Liver (tissue), 9 donors: ENCODE results near the gene ZNF217. TPM values are rescaled to one million over a fixed set of nuclear protein-coding genes. Genes with fewer than 3 reads are reported as not detected.

Experiments
- DNase-seq: peaks from one replicate; pipeline ENCODE4 v3.0.0-alpha.2; 2017; ENCODE audit warnings: low spot score
- H3K27ac ChIP-seq, 2 donors: one replicate each; pipeline ENCODE4 v1.7.0; 2013; ENCODE audit warnings: inconsistent platforms in 2 of 2, low read length in 2 of 2, control low read depth in 1 of 2, low read depth in 1 of 2, mild to moderate bottlenecking in 1 of 2
- H3K27me3 ChIP-seq, 4 donors: one replicate each; pipeline versions ENCODE4 v1.6.1 to v1.7.0; 2013; ENCODE audit warnings: low read length in 3 of 4, inconsistent platforms in 1 of 4, mild to moderate bottlenecking in 1 of 4, moderate library complexity in 1 of 4; ENCODE audit not compliant: control insufficient read depth in 4 of 4, insufficient read depth in 4 of 4
- H3K36me3 ChIP-seq, 4 donors: one replicate each; pipeline versions ENCODE4 v1.6.1 to v1.7.0; 2013; ENCODE audit warnings: low read length in 3 of 4, mild to moderate bottlenecking in 3 of 4, low read depth in 1 of 4, moderate library complexity in 1 of 4; ENCODE audit not compliant: control insufficient read depth in 4 of 4, insufficient read depth in 3 of 4
- H3K4me1 ChIP-seq, 4 donors: one replicate each; pipeline versions ENCODE4 v1.6.1 to v1.7.0; 2013; ENCODE audit warnings: low read length in 3 of 4, mild to moderate bottlenecking in 3 of 4, moderate library complexity in 1 of 4; ENCODE audit not compliant: control insufficient read depth in 4 of 4, insufficient read depth in 4 of 4
- H3K4me3 ChIP-seq, 3 donors: one replicate each; pipeline versions ENCODE4 v1.6.1 to v1.7.0; 2013; ENCODE audit warnings: low read length in 3 of 3, control low read depth in 1 of 3, low read depth in 1 of 3, mild to moderate bottlenecking in 1 of 3
- H3K9ac ChIP-seq, 2 donors: one replicate each; pipeline ENCODE4 v1.7.0; 2013; ENCODE audit warnings: low read length in 2 of 2, mild to moderate bottlenecking in 2 of 2, moderate library complexity in 2 of 2, control low read depth in 1 of 2, low read depth in 1 of 2
- H3K9me3 ChIP-seq, 4 donors: one replicate each; pipeline versions ENCODE4 v1.6.1 to v1.7.0; 2013; ENCODE audit warnings: low read length in 3 of 4; ENCODE audit not compliant: control insufficient read depth in 4 of 4
- ATF3 ChIP-seq: IDR thresholded peaks from 2 replicates; pipeline ENCODE4 v1.6.1; 2016; ENCODE audit warnings: antibody characterized with exemption
- CTCF ChIP-seq: fragments of 150-350 bp; IDR thresholded peaks from 2 replicates; pipeline ENCODE4 v1.5.1; 2017; ENCODE audit warnings: improper control_type of control experiment, low read depth, low read length; ENCODE audit not compliant: missing input control
- EGR1 ChIP-seq, 2 donors: IDR thresholded peaks; 2 replicates each; pipeline ENCODE4 v1.6.1; 2016 to 2018; ENCODE audit warnings: antibody characterized with exemption in 2 of 2, low read depth in 2 of 2
- FOXA1 ChIP-seq: IDR thresholded peaks from 2 replicates; pipeline ENCODE4 v1.6.1; 2016; ENCODE audit warnings: antibody characterized with exemption
- FOXA2 ChIP-seq: IDR thresholded peaks from 2 replicates; pipeline ENCODE4 v1.6.1; 2016; ENCODE audit warnings: antibody characterized with exemption
- GABPA ChIP-seq, 2 donors: IDR thresholded peaks in 1 of 2; conservative IDR thresholded peaks in 1 of 2; 2 replicates each; pipeline ENCODE4 v1.6.1; 2016; ENCODE audit warnings: antibody characterized with exemption in 2 of 2, mild to moderate bottlenecking in 1 of 2, moderate library complexity in 1 of 2
- HNF4A ChIP-seq, 2 donors: conservative IDR thresholded peaks; 2 replicates each; pipeline ENCODE4 v1.6.1; 2016; ENCODE audit warnings: antibody characterized with exemption in 2 of 2, mild to moderate bottlenecking in 2 of 2
- HNF4G ChIP-seq: IDR thresholded peaks from 2 replicates; pipeline ENCODE4 v1.6.1; 2016; ENCODE audit warnings: antibody characterized with exemption
- JUND ChIP-seq, 2 donors: IDR thresholded peaks; 2 replicates each; pipeline ENCODE4 v1.6.1; 2016; ENCODE audit warnings: antibody characterized with exemption in 2 of 2
- NR2F2 ChIP-seq: IDR thresholded peaks from 2 replicates; pipeline ENCODE4 v1.6.1; 2016; ENCODE audit warnings: antibody characterized with exemption
- RAD21 ChIP-seq, 2 donors: IDR thresholded peaks; 2 replicates each; pipeline ENCODE4 v1.6.1; 2016; ENCODE audit warnings: antibody characterized with exemption in 2 of 2, mild to moderate bottlenecking in 2 of 2
- REST ChIP-seq: IDR thresholded peaks from 2 replicates; pipeline ENCODE4 v1.6.1; 2016; ENCODE audit warnings: antibody characterized with exemption, mild to moderate bottlenecking
- RXRA ChIP-seq, 2 donors: IDR thresholded peaks; 2 replicates each; pipeline ENCODE4 v1.6.1; 2017 to 2018; ENCODE audit warnings: antibody characterized with exemption in 2 of 2, mild to moderate bottlenecking in 1 of 2
- SP1 ChIP-seq: IDR thresholded peaks from 2 replicates; pipeline ENCODE4 v1.6.1; 2018; ENCODE audit warnings: antibody characterized with exemption, mild to moderate bottlenecking
- TAF1 ChIP-seq: conservative IDR thresholded peaks from 2 replicates; pipeline ENCODE4 v1.6.1; 2016; ENCODE audit warnings: antibody characterized with exemption, mild to moderate bottlenecking
- YY1 ChIP-seq: IDR thresholded peaks from 2 replicates; pipeline ENCODE4 v1.6.1; 2016; ENCODE audit warnings: antibody characterized with exemption, mild to moderate bottlenecking
- ZBTB33 ChIP-seq: IDR thresholded peaks from 2 replicates; pipeline ENCODE4 v1.6.1; 2016; ENCODE audit warnings: antibody characterized with exemption
- WGBS: extraction: QIAGEN DNeasy Blood & Tissue Kit; methylation state at CpG from one replicate; pipeline ENCODE4 v1.1.7; 2013; 5-methylcytosine and 5-hydroxymethylcytosine counted together
- polyA plus RNA-seq, 2 donors: library from polyadenylated mRNA; stranded (reverse) in 1 of 2; unstranded in 1 of 2; fragments of 200-250 nt in 1 of 2; fragments of >200 nt in 1 of 2; fragmentation: Nextera tagmentation in 1 of 2; extraction: Ambion mirVana in 1 of 2; gene quantifications; one replicate each; pipeline versions ENCODE4 v1.2.1 to v1.2.3, GENCODE V29; 2013 to 2015
- total RNA-seq, 2 donors: library from RNA; depleted of rRNA; stranded (reverse); fragments of >200 nt; gene quantifications; one replicate each; pipeline ENCODE4 v1.2.3, GENCODE V29; 2014
- TF ChIP-seq, protein P1 (sequence below): IDR thresholded peaks from 2 replicates; pipeline ENCODE4 v1.6.1; 2016; ENCODE audit warnings: antibody characterized with exemption
- donor health status: healthy.
- donor health status: healthy.
- donor health status: healthy.
- donor health status: healthy.
- donor health status: healthy.

Gene ZNF217
- total and polyA plus RNA-seq, 4 donors = 4.2 to 16.3 (median 11.2) TPM

DNA sequence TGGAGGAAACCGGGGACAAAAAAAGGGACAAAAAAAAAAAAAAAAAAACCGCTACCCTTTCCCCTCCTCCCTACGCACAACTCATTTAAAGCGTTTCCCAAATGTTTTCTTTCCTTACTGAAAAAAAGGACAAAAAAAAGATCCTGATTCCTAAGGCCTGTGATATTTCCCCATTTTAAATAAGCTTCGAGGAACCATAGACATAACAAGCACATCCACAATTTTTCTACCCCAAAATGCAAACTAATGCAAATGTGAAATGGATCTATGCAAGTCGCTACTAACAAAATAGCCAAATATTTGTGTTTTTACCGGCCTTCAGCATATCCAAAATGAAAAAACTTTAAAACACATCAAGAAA is 1.4 kb upstream of the ZNF217 start:
- peak overlapping the region; percentile 83 to 97 for H3K9ac ChIP-seq
- no peaks in the 10 kb centered on the region for H3K36me3 ChIP-seq
- WGBS = 6% methylated on average over 7 of the region's 7 CpGs
- no peak for DNase-seq
- TF ChIP-seq ZBTB33 = no peak
- TF ChIP-seq YY1 = peak; percentile 21
- peak overlapping the region; percentile 90 to 94 for H3K27ac ChIP-seq
- peak overlapping the region; percentile 35 to 62 (median 60) for H3K4me3 ChIP-seq
- H3K9me3 ChIP-seq = no peaks in the 10 kb centered on the region
- peaks cover 5 to 15% (median 9%) of the 10 kb centered on the region in 4 donors for H3K4me1 ChIP-seq
- no peaks in the 10 kb centered on the region for H3K27me3 ChIP-seq

- Histone ChIP-seq H3K36me3 (no peaks in the 10 kb centered on the region), H3K4me3 (peak overlapping the region; percentile 35 to 69 (median 62)), H3K27ac (peak overlapping the region; percentile 94 to 99), H3K4me1 (peaks cover 8 to 15% (median 9%) of the 10 kb centered on the region in 4 donors), H3K9me3 (no peaks in the 10 kb centered on the region), H3K27me3 (no peaks in the 10 kb centered on the region), H3K9ac (peak overlapping the region; percentile 83 to 97)
- TF ChIP-seq YY1 = no peak
- TF ChIP-seq JUND (IDR thresholded peaks at IDR 0.05) = no peak
- no peak for TF ChIP-seq CTCF
- TF ChIP-seq REST = peak; percentile 34
- peak; percentile 51 for TF ChIP-seq TAF1
- TF ChIP-seq HNF4A (conservative IDR thresholded peaks at IDR 0.05) = no peak
- no peak for TF ChIP-seq FOXA2
- TF ChIP-seq, protein P1, sequence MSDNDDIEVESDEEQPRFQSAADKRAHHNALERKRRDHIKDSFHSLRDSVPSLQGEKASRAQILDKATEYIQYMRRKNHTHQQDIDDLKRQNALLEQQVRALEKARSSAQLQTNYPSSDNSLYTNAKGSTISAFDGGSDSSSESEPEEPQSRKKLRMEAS = no peak
- no peak for TF ChIP-seq ATF3
- no peak for TF ChIP-seq FOXA1
- peak; percentile 19 for TF ChIP-seq SP1
- no peak for TF ChIP-seq ZBTB33
- TF ChIP-seq RAD21 (IDR thresholded peaks at IDR 0.05) = peak in 1 of 2 donors; percentile 21
- no peak for TF ChIP-seq GABPA (IDR thresholded peaks at IDR 0.05 in 1 of 2, conservative IDR thresholded peaks at IDR 0.05 in 1 of 2)
- peak in 1 of 2 donors; percentile 33 for TF ChIP-seq EGR1 (IDR thresholded peaks at IDR 0.05; ENCODE audit: low read depth in 2 of 2)
- no peak for TF ChIP-seq HNF4G
- TF ChIP-seq NR2F2 = no peak
- TF ChIP-seq RXRA (IDR thresholded peaks at IDR 0.05) = peak in 1 of 2 donors; percentile 26
- DNase-seq = peak; percentile 100
- WGBS = 1% methylated on average over 110 of the region's 110 CpGs
Measured at GRCh38 chr20:53594068-53595017, 704 bp upstream of the ZNF217 start.
